ENCODE results near the gene SHFL. TPM values are rescaled to one million over a fixed set of nuclear protein-coding genes. Genes with fewer than 3 reads are reported as not detected.

The SHFL gene
- total RNA-seq, 1 donor from 2014 or later = 2.2 TPM

- Mint-ChIP-seq H3K4me3 (ENCODE audit: low read depth) (no peak overlapping the region), H3K4me1 (ENCODE audit: low read depth) (no peaks in the 10 kb centered on the region), H3K27me3 (no peaks in the 10 kb centered on the region), H3K9me3 (ENCODE audit: low read depth) (no peaks in the 10 kb centered on the region), H3K36me3 (ENCODE audit: insufficient read depth) (peaks cover 9% of the 10 kb centered on the region), H3K27ac (no peak overlapping the region)
- no peak for DNase-seq (ENCODE audit: low spot score, unreplicated experiment)
- TF ChIP-seq, protein P1, sequence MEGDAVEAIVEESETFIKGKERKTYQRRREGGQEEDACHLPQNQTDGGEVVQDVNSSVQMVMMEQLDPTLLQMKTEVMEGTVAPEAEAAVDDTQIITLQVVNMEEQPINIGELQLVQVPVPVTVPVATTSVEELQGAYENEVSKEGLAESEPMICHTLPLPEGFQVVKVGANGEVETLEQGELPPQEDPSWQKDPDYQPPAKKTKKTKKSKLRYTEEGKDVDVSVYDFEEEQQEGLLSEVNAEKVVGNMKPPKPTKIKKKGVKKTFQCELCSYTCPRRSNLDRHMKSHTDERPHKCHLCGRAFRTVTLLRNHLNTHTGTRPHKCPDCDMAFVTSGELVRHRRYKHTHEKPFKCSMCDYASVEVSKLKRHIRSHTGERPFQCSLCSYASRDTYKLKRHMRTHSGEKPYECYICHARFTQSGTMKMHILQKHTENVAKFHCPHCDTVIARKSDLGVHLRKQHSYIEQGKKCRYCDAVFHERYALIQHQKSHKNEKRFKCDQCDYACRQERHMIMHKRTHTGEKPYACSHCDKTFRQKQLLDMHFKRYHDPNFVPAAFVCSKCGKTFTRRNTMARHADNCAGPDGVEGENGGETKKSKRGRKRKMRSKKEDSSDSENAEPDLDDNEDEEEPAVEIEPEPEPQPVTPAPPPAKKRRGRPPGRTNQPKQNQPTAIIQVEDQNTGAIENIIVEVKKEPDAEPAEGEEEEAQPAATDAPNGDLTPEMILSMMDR (IDR thresholded peaks at IDR 0.05; ENCODE audit: unreplicated experiment) = no peak
Observed at GRCh38 chr19:10135551-10136334, 49.6 kb downstream of the SHFL start.

- no peaks in the 10 kb centered on the region for H3K27me3 Mint-ChIP-seq
- H3K36me3 Mint-ChIP-seq (ENCODE audit: insufficient read depth) = peaks cover 10% of the 10 kb centered on the region
- DNase-seq (ENCODE audit: low spot score, unreplicated experiment) = no peak
- H3K4me3 Mint-ChIP-seq (ENCODE audit: low read depth) = no peak overlapping the region
- no peak overlapping the region for H3K27ac Mint-ChIP-seq
- no peaks in the 10 kb centered on the region for H3K4me1 Mint-ChIP-seq (ENCODE audit: low read depth)
- TF ChIP-seq, protein P1 (IDR thresholded peaks at IDR 0.05; ENCODE audit: unreplicated experiment) = no peak
- no peaks in the 10 kb centered on the region for H3K9me3 Mint-ChIP-seq (ENCODE audit: low read depth)
Observed at GRCh38 chr19:10136936-10137335, 50.8 kb downstream of the SHFL start.

DNA sequence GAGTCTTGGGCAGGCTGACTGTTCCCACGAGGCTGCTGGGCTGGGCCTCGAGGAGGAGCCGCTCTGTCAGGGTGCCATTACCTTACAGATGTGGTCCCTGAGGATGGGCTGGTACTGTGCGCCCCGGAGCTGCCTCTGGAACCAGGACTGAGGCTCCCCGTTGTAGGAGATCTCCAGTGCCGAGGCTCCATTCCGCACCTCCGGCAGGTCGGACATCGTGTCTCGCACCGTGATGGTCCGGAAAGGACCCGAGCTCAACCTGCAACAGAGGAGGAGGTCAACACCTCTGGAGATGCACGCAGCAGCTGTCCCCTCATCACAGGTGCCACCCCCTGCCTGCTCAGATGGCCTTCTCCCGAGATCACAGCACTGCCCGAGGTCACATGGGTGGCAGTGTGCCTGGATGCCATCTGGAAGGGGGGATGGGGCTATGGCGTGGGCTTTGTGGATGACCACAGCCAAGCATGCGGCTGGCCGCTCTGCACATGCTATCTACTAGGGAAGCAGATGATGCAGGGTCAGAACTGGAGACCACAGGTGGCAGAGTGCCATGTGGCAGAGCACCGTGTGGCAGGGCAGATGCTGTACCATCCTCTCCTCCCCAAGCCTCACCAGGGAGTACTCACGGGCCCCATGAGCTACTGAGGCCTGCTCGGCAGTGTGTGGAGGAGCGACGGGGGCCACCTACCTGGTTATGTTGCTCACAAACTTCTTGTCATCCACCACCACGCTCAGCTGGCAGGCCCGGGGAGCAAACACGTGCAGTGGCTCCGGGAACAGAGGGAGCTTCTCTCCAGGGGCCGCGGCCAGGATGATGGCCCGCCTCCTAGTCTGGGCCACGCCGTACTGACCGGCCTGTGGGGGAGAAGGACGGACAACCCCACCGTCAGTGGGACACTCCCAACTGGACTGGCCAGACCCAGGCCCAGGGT is 51.9 kb downstream of the SHFL start:
- no peak overlapping the region for H3K27ac Mint-ChIP-seq
- H3K27me3 Mint-ChIP-seq = no peaks in the 10 kb centered on the region
- H3K9me3 Mint-ChIP-seq (ENCODE audit: low read depth) = no peaks in the 10 kb centered on the region
- peaks cover 10% of the 10 kb centered on the region for H3K36me3 Mint-ChIP-seq (ENCODE audit: insufficient read depth)
- H3K4me1 Mint-ChIP-seq (ENCODE audit: low read depth) = no peaks in the 10 kb centered on the region
- TF ChIP-seq, protein P1 (IDR thresholded peaks at IDR 0.05; ENCODE audit: unreplicated experiment) = no peak
- H3K4me3 Mint-ChIP-seq (ENCODE audit: low read depth) = no peak overlapping the region
- DNase-seq (ENCODE audit: low spot score, unreplicated experiment) = no peak

GRCh38 chr19:10138879-10139795 is 53.0 kb downstream of the SHFL start:
- H3K4me1 Mint-ChIP-seq (ENCODE audit: low read depth) = no peaks in the 10 kb centered on the region
- DNase-seq (ENCODE audit: low spot score, unreplicated experiment) = no peak
- no peaks in the 10 kb centered on the region for H3K9me3 Mint-ChIP-seq (ENCODE audit: low read depth)
- no peak overlapping the region for H3K27ac Mint-ChIP-seq
- TF ChIP-seq, protein P1 (IDR thresholded peaks at IDR 0.05; ENCODE audit: unreplicated experiment) = no peak
- no peaks in the 10 kb centered on the region for H3K27me3 Mint-ChIP-seq
- no peak overlapping the region for H3K4me3 Mint-ChIP-seq (ENCODE audit: low read depth)
- H3K36me3 Mint-ChIP-seq (ENCODE audit: insufficient read depth) = peaks cover 8% of the 10 kb centered on the region
